ENCODE measurements around the gene MAMLD1.

MAMLD1 gene

GRCh38 chrX:150502091-150502490, 139.0 kb downstream of the MAMLD1 start:
- no peak for DNase-seq (ENCODE audit: low read depth, low spot score)

GRCh38 chrX:150502979-150503897, 140.1 kb downstream of the MAMLD1 start:
- DNase-seq (ENCODE audit: low read depth, low spot score), result no peak

GRCh38 chrX:150503898-150504219, 140.7 kb downstream of the MAMLD1 start:
- no peak for DNase-seq (ENCODE audit: low read depth, low spot score)

GRCh38 chrX:150504397-150505182, 141.5 kb downstream of the MAMLD1 start:
- peak; percentile 30 for DNase-seq (ENCODE audit: low read depth, low spot score)

GRCh38 chrX:150506020-150506419, 142.9 kb downstream of the MAMLD1 start:
- DNase-seq (ENCODE audit: low read depth, low spot score), result no peak

GRCh38 chrX:150506486-150506885, 143.4 kb downstream of the MAMLD1 start:
- DNase-seq (ENCODE audit: low read depth, low spot score), result no peak

GRCh38 chrX:150507251-150507856, 144.2 kb downstream of the MAMLD1 start:
- DNase-seq (ENCODE audit: low read depth, low spot score), result no peak

GRCh38 chrX:150508018-150508417, 144.9 kb downstream of the MAMLD1 start:
- DNase-seq (ENCODE audit: low read depth, low spot score), result no peak

- DNase-seq (ENCODE audit: low read depth, low spot score), result peak; percentile 53
Observed at GRCh38 chrX:150508451-150509367, 145.6 kb downstream of the MAMLD1 start.

GRCh38 chrX:150509703-150510102, 146.6 kb downstream of the MAMLD1 start:
- DNase-seq (ENCODE audit: low read depth, low spot score), result no peak

GRCh38 chrX:150512461-150512901, 149.4 kb downstream of the MAMLD1 start:
- no peak for DNase-seq (ENCODE audit: low read depth, low spot score)

- DNase-seq (ENCODE audit: low read depth, low spot score), result no peak
Observed at GRCh38 chrX:150513544-150513943, 150.4 kb downstream of the MAMLD1 start.

- no peak for DNase-seq (ENCODE audit: low read depth, low spot score)
Observed at GRCh38 chrX:150514462-150514861, 151.3 kb downstream of the MAMLD1 start.

- DNase-seq (ENCODE audit: low read depth, low spot score), result no peak
Observed at GRCh38 chrX:150515801-150516200, 152.7 kb downstream of the MAMLD1 start.

GRCh38 chrX:150517303-150517910, 154.3 kb downstream of the MAMLD1 start:
- DNase-seq (ENCODE audit: low read depth, low spot score), result no peak

- no peak for DNase-seq (ENCODE audit: low read depth, low spot score)
Observed at GRCh38 chrX:150522494-150522893, 159.4 kb downstream of the MAMLD1 start.

GRCh38 chrX:150525061-150525919, 162.2 kb downstream of the MAMLD1 start:
- DNase-seq (ENCODE audit: low read depth, low spot score), result no peak

- DNase-seq (ENCODE audit: low read depth, low spot score), result no peak
Observed at GRCh38 chrX:150526692-150527091, 163.6 kb downstream of the MAMLD1 start.

GRCh38 chrX:150527108-150527507, 164.0 kb downstream of the MAMLD1 start:
- DNase-seq (ENCODE audit: low read depth, low spot score), result no peak

- no peak for DNase-seq (ENCODE audit: low read depth, low spot score)
Observed at GRCh38 chrX:150529587-150529986, 166.5 kb downstream of the MAMLD1 start.
